Stimulated activated CD8-positive, alpha-beta memory T cell treated with anti-CD3 and anti-CD28 coated beads, Interleukin-15, amount 100 ng/mL, for 1 hour (primary cell): ENCODE data around the gene RUVBL1.
A peak's percentile ranks its signal among the peaks of the same experiment; 100 is the strongest.
"Not testable (repeated sequence)": the region's sequence is repeated elsewhere in the genome, so short reads cannot be mapped to it uniquely, and the experiment has no call there.

Experiments
- DNase-seq: peaks from one replicate; pipeline ENCODE4 v3.0.0-alpha.2; 2020; ENCODE audit warnings: low read depth

Gene RUVBL1

GRCh38 chr3:128123538-128124368, at the start of gene RUVBL1:
Gene RUVBL1, minus strand, starts transcription at chr3:128123812. Its CDS starts 88 bp downstream, at chr3:128123724.
- peak; percentile 83 for DNase-seq

GRCh38 chr3:128173200-128173599, 49.6 kb upstream of the RUVBL1 start:
- DNase-seq, result no peak

- no peak for DNase-seq
Measured at GRCh38 chr3:128170866-128171516, 47.4 kb upstream of the RUVBL1 start.

GRCh38 chr3:128168836-128169235, 45.2 kb upstream of the RUVBL1 start:
- no peak for DNase-seq

GRCh38 chr3:128167973-128168674, 44.5 kb upstream of the RUVBL1 start:
- DNase-seq, result no peak

GRCh38 chr3:128167646-128167972, 44.0 kb upstream of the RUVBL1 start:
- no peak for DNase-seq

- DNase-seq, result no peak
Measured at GRCh38 chr3:128166971-128167453, 43.4 kb upstream of the RUVBL1 start.

GRCh38 chr3:128163432-128163831, 39.8 kb upstream of the RUVBL1 start:
- no peak for DNase-seq

- DNase-seq, result no peak
Measured at GRCh38 chr3:128160661-128161060, 37.0 kb upstream of the RUVBL1 start.

GRCh38 chr3:128155616-128156360, 32.2 kb upstream of the RUVBL1 start:
- no peak for DNase-seq

GRCh38 chr3:128154354-128154753, 30.7 kb upstream of the RUVBL1 start:
- DNase-seq, result not testable (repeated sequence)

- DNase-seq, result peak; percentile 72
Measured at GRCh38 chr3:128153156-128154041, 29.8 kb upstream of the RUVBL1 start, which contains the start of gene EEFSEC. Gene EEFSEC, plus strand, starts transcription at chr3:128153481. Its CDS starts 27 bp downstream, at chr3:128153508.

GRCh38 chr3:128152419-128153155, 29.0 kb upstream of the RUVBL1 start:
- DNase-seq, result no peak

- no peak for DNase-seq
Measured at GRCh38 chr3:128151758-128152274, 28.2 kb upstream of the RUVBL1 start.

- no peak for DNase-seq
Measured at GRCh38 chr3:128149650-128150049, 26.0 kb upstream of the RUVBL1 start.

- no peak for DNase-seq
Measured at GRCh38 chr3:128146201-128146600, 22.6 kb upstream of the RUVBL1 start.

- DNase-seq, result no peak
Measured at GRCh38 chr3:128145279-128145678, 21.7 kb upstream of the RUVBL1 start.

GRCh38 chr3:128144512-128145187, 21.0 kb upstream of the RUVBL1 start:
- DNase-seq, result no peak

- no peak for DNase-seq
Measured at GRCh38 chr3:128143496-128143895, 19.9 kb upstream of the RUVBL1 start.
